H4 (cell line): ENCODE results near the gene RSPH10B. TPM values are rescaled to one million over a fixed set of nuclear protein-coding genes. Genes with fewer than 3 reads are reported as not detected.
"Not testable (repeated sequence)": the region's sequence is repeated elsewhere in the genome, so short reads cannot be mapped to it uniquely, and the experiment has no call there.

Experiments
- DNase-seq: peaks from one replicate; pipeline ENCODE4 v3.0.0-alpha.2; 2015; ENCODE audit warnings: low spot score
- total RNA-seq: library from RNA; depleted of rRNA; stranded (reverse); fragments of >200 nt; shearing (Covaris generic); gene quantifications from 2 replicates; pipeline ENCODE4 v1.2.3, GENCODE V29; 2014; rRNA removed

The RSPH10B gene
- total RNA-seq = not detected in 2 replicates

DNA sequence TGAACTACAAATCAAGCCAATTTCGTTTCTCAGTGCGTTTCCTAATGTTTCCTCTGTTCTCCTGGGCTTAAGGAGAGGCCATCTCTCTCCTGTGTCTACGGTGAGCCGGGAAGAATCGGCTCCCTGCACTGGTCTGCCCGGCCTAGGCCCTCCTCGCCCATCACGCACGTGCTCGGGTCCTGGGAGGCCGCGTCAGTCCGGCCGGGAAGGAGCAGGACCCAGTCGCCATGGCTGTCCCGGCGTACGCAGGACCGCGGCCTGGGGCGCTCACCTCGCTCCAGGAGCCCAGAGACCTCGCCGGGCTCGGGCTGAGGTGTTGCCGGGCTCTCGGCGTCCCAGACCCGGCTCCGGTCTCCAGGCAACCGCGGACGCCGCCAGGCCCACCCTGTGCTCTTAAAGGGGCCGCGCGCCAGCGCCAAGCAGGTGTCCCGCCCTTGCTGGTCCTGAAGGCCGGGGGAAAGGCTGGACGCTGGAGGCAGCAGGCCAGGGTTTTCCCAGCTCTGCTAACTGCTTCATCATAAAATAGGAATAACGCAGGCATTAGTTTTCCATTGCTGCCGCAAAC is at the start of gene RSPH10B:
Gene RSPH10B, minus strand, starts transcription at position 343 of the 565 bp plus-strand sequence. CDS start 3,573 bp downstream, outside the sequence.
- not testable (repeated sequence) for DNase-seq

DNA sequence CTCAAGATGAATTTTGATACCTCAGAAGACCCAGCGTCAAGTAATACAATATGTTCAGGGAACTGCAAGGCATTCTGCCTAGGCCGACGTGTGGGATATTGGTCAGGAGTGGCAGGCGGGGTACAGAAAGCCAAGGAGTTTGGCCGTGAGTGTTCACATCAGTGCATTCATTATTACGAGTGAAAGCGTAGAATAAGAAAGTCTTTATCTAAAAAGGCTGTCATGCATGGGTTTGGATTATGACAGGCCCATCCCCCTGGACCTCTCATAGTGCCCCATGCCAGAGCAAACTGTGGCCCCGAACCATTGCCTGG is 46.1 kb upstream of the RSPH10B start:
- DNase-seq = no peak

DNA sequence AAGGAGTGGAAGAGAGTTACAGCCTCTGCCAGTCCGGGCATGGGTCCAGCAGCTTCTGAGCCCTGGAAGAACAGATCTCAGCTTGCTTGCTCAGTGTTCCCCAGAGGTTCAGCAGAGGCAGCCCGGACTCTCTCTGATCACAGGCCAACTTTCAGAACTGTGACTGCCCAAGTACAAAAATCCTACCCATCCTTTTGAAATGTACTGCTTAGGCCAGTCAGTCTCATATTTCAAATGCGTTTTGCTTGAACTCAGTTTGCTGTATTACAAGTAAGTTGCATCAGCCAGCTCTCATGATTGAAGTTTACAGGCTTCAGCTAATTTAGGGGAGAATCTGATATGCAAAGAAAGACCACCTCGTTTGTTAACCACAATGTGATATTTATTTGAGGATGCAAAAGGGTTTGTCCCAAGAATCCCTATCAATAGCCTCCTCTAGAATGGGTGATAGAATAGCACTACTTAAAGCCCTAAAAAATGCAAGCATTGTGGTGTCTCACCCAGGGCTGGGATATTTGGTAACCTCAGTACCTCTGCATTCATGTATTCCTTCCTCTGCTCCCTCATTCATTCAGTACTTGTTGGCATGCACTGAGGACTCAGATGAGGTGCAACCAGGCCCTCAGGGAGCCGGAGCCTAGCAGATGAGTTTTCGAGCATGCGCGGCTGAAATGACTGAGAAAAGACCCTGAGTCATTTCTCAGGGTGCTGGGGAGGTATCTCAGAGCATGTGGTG is 45.6 kb upstream of the RSPH10B start:
- DNase-seq = peak; percentile 89

DNA sequence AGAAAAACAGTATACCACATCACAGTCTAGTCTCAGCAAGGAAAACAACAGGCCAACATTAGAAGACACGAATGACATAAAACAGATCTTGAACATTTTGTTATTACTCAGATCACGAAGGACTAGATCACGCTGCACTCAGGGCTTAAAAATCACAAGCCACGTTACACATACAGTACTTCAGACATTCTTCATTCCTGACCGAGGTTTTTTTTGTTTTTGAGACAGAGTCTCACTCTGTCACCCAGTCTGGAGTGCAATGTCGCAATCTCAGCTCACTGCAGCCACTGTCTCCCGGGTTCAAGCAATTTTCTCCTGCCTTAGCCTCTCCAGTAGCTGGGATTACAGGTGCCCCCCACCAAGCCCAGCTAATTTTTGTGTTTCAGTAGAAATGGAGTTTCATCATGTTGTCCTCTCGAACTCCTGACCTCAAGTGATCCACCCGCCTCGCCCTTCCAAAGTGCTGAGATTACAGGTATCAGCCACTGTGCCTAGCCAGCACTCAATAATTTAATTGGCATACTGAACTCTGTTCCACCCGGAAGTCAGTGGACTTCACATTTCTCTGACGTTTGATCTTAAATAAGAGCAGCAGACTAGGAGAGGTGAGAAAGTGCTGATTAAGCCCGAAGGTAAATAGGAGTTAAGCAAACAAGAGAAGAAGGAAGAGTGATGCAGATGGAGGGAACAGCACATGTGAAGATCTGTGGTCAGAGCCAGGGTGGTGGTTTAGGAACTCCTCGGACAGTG is 42.0 kb upstream of the RSPH10B start:
- DNase-seq = no peak

DNA sequence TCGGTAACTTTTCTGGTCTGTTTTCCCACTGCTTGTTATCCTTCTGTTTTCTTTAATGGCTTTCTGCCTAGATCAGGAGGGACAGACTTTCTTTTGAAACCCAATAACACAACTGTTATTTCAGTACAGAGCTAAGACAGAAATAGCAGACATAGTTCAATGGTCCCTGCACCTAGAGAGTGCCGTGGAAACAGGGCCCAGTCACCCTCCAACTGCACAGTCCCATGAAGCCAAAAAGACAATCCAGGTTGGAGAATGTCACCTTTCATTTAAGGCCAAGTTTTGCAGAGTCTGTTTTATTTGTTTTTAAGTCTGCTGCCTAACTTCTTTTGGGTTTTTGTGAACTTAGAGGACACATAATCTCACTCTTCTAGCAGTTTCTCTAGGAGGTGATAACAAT is 41.1 kb upstream of the RSPH10B start:
- DNase-seq = no peak

DNA sequence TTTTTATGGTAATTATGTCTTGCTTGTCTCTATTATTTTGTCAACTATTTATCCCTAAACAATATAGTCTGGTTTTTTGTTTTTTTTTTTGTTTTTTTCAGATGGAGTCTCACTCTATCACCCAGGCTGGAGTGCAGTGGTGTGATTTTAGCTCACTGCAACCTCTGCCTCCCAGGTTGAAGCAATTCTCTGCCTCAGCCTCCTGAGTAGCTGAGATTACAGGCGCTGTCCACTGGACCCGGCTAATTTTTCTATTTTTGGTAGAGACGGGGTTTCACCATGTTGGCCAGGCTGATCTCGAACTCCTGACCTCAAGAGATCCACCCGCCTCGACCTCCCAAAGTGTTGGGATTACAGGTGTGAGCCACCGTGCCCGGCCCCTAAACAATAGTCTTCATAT is 39.9 kb upstream of the RSPH10B start:
- not testable (repeated sequence) for DNase-seq

DNA sequence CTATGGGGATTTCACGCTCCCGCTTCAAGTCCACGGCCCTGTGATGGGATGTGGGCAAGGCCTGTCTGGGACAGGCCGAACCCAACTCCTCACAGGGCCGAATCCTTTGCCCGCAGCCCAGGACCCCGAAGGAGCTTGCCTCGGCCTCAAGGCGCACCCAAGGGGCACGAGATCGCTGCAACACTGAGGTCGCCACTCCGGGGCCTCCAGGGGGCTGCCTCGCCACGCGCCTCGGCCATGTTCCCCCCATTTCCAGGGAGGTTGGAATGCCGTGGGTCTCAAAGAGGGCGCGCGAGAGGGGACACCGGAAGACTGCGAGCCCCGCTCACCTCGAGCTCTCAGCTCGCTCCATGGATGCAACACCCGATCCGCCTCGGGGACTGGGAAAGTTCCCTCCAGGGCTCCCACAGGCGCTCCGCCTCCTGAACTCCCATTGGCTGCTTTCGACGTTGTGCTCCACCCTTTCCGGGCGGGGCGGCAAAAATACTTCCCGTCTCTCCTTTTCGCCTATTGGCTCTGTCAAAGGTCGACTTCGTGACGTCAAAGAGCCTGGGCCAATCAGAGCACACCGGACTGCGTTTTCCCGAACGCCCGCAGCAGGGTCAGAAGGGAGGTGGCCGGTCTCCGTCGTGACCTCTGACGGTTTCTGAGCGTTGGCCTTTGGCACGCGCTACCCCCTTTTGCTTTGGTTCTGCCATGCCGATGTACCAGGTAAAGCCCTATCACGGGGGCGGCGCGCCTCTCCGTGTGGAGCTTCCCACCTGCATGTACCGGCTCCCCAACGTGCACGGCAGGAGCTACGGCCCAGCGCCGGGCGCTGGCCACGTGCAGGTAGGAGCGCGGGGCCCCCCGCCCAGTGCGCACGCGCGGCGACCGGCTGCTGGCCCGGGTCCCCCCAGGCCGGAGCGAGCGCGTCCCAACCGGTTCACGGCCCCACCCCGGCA is 38.5 kb upstream of the RSPH10B start, which contains the start of the genes AIMP2 and PMS2:
Gene AIMP2, plus strand, starts transcription at position 605 of the 944 bp plus-strand sequence. Its CDS starts 92 bp downstream, at position 697.
Gene PMS2, minus strand, starts transcription at position 382 of the 944 bp plus-strand sequence. Its CDS starts 30 bp downstream, at position 352.
- DNase-seq = peak; percentile 100

DNA sequence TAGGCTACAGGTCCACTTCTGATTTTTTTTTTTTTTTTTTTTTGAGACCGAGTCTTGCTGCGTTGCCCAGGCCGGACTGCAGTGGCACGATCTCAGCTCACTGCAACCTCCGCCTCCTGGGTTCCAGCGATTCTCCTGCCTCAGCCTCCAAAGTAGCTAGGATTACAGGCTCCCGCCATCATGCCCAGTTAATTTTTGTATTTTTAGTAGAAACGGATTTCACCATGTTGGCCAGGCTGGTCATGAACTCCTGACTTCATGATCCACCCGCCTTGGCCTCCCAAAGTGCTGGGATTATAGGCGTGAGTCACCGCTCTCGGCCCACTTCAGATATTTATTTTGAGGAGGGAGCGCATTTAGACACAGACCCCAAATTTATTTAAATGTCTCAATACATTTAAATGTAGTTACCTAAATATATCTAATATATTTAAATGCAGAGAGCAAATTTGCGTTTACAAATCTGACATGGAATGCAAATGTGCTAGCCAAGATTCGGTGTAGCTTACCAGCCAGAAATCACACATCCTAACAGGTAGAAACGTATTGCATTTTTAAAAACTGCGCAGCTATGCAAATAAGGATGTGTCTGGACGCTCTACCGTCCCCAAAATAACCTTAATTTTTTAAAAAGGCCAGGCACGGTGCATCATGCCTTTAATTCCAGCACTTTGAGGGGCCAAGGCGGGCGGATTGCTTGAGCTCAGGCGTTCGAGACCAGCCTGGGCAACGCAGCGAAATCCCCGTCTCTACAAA is 37.5 kb upstream of the RSPH10B start:
- DNase-seq = not testable (repeated sequence)

DNA sequence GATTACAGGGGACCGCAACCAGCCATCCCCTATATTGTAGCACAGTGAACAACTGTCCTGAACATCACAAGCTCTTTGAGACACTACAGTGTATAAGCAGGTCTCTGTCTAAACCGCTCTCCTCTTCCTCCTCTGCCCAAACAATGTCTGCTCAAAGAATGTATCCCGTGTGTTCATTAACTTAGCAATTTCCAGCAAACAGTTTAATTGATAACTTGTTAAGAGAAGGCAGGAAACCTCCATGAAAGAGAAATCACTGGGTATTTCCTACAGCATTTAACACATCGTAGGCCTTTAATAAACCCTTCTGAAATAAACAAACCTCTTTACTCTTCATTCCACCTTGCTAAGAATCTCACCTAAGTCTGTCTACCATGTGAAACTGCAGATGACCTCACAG is 36.9 kb upstream of the RSPH10B start:
- no peak for DNase-seq

DNA sequence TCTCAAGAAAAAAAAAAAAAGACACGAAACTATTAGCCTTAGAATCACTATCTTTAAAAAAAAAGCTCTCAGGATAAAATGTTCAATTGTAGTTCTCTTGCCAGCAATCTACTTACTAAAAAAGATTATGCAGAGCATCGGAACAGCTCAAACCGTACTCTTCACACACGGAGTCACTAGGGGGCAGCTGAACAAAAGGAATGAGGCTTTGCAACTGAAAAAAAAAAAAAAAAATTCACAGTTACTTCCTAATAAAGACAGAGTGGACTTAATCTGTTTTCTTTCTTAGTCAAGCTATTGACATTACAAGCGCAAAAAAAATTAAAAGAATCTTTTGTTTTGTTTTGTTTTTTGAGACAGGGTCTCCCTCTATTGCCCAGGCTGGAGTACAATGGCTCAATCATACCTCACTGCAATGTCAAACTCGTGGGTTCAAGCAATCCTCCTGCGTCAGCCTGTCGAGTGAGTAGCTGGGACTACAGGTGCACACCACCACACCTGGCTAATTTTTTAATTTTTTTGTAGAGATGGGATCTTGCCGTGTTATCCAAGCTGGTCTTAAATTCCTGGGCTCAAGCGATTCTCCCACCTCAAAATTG is 26.8 kb upstream of the RSPH10B start:
- peak; percentile 80 for DNase-seq

DNA sequence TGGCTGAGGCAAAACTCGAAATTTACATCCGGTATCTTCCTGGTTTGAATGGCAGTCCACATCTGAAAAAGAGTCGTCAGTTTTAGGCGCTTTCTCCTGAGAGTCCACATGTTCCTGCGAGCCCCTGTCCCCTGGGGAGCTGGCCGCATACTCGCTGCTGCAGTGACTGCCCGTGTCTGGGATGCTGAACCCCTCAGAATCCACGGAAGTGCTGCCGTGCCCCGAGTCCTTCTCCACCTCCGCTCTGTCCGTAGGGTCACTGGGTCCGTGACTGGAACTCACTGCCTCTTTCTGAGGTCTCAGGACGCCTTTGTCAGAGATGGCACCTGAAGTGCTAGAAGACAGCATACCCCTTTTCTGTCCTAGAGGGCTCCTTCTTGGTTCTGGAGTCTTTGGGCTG is 16.6 kb upstream of the RSPH10B start:
- DNase-seq = not testable (repeated sequence)

DNA sequence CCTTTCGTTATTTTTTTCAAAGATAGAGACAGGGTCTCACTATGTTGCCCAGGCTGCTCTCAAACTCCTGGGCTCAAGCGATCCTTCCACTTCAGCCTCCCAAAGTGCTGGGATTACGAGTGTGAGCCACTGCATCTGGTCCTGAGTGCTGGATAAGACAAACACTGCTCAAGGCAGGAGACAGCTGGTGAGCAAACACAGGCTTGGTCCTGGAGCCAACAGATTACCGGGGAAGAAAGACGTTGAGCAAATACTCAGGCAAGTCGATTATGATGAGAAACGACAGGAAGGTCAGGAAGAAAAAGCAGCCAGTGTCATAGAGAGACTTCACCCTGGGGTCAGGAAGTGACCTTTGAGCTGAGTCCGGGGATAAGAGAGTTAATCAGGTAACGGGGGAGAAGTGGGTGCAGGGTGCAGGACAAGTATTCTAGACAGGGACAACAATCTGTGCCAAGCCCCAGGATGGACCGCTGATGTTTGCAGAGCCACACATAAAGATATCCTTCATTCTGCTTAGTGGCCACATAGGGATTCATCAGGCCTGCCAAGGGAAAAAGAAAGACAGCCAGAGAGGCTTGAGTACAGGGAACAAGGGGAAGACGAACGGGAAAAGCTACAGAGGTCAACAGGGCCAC is 9.3 kb upstream of the RSPH10B start:
- DNase-seq = not testable (repeated sequence)

DNA sequence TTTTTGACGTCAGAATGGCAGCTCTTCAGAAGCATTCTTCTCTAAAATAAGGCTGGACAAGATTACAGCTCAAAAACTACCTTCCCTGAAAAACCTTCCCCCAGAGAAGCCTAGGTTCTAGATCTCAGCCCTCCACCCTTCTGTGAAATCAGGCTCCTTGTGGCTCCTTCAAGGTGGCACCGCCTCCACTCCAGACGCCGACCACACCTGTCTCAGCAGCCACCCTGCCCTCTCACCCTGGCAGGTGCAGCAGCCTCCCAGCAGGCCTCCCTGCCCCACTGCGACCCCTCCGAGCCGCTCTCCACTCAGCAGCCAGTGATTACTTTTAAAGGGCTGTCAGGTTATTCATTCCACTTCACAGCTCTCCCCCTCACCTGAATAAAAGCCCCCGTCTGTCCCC is 3.1 kb upstream of the RSPH10B start:
- DNase-seq = not testable (repeated sequence)

DNA sequence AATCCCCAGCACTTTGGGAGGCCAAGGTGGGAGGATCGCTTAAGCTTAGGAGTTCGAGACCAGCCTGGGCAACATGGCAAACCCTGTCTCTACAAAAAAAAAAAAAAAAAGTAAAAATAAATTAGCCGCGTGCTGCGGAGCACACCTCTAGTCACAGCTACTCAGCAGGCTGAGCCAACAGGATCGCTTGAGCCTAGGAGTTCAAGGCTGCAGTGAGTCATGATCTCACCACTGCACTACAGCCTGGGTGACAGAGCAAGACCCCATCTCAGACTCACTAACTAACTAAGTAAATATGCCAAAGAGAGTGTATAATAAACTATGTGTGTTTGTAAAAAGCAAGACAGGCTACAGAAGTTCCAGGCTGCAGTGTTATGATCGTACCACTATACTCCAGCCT is 6.7 kb downstream of the RSPH10B start:
- DNase-seq = not testable (repeated sequence)

DNA sequence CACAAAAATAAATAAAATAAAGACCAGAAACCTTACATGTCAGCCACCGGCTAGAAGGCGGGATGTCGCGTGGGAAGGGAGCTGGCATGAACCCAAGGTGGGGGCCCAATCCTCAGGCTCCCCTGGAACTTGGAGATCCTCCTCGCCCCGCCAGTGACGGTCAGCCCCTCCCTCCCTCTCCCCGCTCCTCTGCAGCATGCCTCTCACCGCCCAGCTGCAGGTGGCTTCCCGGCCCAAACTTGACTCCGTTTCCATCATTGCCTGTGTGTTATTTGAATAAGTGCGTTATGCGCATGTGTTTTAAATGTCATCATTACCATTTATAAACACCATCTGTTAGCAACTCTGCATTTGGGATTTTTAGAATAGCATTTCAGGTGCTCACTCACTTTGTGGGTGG is 7.3 kb downstream of the RSPH10B start:
- DNase-seq = not testable (repeated sequence)

DNA sequence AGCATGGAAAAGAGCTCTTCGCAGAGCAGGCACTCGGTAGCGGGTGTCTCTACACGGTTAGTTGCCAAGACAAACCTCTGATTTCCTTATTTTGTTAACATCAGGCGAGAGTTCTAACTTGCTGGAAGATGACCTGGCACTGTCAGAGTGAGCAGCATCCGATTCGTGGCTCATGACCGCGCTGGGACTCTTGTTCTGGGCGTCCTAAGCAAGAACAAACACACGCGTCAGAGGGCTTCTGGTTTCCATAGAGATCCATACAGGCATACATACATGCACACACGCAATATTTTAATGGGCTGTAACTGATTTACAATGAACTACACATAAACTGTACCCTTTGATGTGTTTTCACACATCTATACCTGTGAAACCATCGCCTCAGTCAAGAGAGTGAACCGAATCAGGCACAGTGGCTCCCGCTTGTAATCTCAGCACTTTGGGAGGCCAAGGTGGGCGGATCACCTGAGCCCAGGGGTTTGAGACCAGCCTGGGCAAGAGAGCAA is 35.5 kb downstream of the RSPH10B start:
- not testable (repeated sequence) for DNase-seq

DNA sequence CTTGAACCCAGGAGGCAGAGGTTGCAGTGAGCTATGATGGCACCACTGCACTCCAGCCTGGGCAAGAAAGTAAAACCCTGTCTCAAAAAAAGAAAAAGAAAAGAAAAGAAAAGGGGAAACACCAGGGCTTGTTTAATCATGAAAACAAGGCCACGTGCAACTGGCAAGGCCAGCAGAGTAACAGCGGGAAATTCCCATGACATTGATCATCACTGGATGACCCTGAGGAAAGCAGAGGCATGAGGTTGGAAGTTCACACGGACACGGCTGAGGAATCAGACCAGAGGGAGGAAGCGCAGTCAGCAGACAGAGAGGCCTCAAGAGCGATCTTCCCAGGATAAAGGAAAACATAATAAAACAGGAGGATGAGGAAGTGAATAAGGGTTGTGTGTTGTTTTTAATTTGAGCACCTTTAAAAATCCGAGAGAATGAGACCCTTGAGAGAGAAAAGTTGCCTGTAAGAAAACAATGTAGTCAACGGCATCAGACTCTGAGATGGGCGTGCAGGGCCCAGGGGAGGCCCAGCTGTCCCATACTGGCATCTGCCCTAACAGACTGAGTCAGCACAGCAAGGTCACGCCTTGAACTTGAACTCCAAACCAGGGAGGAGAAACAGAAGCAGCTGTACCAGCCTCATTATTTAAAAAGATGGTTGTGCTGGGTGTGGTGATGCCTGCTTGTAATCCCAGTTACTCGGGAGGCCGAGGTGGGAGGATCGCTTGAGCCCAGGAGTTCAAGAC is 38.4 kb downstream of the RSPH10B start:
- DNase-seq = not testable (repeated sequence)

DNA sequence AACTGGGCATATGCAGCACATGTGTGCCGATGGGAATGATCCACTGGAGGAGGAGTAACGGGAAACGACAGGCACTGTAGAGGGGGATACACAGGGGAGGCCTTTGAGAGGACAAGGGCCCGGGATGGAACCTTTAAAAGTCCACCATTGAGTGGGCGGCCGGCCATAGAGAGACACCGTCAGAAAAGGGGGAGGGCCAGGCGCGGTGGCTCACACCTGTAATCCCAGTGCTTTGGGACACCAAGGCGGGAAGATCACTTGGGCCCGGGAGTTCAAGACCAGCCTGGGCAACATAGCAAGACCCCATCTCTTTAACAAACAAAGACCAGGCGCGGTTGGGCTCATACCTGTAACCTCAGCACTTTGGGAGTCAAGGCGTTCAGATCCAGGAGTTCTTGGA is 39.2 kb downstream of the RSPH10B start:
- peak; percentile 8 for DNase-seq

DNA sequence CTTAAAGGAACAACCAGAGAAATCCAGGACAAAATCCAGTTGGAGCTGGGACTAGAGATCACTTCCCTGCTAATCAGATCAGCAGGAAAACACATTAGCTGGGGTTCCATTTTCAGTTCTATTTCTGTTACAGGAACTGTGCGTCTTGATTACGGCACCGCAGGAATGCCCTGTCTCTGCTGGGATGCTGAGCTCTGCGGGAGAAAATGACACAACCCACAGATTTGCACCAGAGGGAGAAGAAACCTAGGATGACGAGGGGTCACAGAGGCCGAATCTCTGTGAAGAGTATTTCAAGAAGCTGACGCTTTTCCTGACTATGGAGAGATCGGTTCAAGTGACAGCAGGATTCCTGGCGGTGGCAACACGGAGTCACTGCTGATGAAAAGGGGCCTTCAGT is 40.2 kb downstream of the RSPH10B start:
- not testable (repeated sequence) for DNase-seq
